ENCODE data around the gene NSUN2.

DNA sequence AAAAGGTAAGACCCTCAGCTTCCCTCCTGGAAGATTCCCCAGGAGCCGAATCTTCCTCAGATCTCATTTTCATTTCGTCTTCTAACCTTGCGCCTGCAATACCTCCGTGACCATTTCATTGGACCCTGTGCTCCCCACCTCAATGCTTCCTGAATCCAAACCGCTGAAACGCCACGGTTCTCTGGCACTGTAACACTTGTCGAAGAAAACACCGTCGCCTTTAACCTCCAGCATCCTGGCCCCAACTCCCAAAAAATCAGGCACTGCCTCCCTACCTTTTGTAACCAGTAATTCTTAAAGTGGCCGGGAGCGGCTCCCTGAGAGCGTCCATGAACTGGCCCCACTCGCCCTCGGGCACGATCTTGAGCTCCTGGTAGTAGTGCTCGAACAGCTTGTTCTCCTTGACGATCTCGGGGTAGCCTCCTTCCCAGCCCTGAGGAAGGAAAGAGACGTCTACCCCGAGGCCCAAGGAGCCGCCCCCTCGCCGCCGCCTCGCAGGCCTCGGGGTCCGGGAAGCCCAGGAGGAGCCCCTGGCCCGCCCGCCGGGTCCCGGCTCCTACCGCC lies 438 bp downstream of the NSUN2 start:
- TF ChIP-seq, protein P1, sequence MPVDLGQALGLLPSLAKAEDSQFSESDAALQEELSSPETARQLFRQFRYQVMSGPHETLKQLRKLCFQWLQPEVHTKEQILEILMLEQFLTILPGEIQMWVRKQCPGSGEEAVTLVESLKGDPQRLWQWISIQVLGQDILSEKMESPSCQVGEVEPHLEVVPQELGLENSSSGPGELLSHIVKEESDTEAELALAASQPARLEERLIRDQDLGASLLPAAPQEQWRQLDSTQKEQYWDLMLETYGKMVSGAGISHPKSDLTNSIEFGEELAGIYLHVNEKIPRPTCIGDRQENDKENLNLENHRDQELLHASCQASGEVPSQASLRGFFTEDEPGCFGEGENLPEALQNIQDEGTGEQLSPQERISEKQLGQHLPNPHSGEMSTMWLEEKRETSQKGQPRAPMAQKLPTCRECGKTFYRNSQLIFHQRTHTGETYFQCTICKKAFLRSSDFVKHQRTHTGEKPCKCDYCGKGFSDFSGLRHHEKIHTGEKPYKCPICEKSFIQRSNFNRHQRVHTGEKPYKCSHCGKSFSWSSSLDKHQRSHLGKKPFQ (tag by site-specific recombination; IDR thresholded peaks at IDR 0.05), result no peak
- TF ChIP-seq ZNF555 (tag by site-specific recombination; conservative IDR thresholded peaks at IDR 0.05) (no peak), ZNF561 (tag by site-specific recombination; IDR thresholded peaks at IDR 0.05; ENCODE audit: borderline replicate concordance) (no peak), ZEB2 (tag by site-specific recombination; IDR thresholded peaks at IDR 0.05) (no peak), ZNF311 (tag by site-specific recombination; IDR thresholded peaks at IDR 0.05; ENCODE audit: borderline replicate concordance) (no peak), CTCF (tag by site-specific recombination; IDR thresholded peaks at IDR 0.05) (no peak; the same call in 1 of the 2 replicates)
